PC-9 (cell line): ENCODE results near the gene C7.

Experiments used
- EZH2 ChIP-seq: fragments of 200-600 bp; sonication (generic); IDR thresholded peaks from 2 replicates; pipeline ENCODE4 v1.8.0; 2017; ENCODE audit warnings: antibody characterized with exemption, low read depth
- TF ChIP-seq, protein P1 (sequence below): fragments of 200-600 bp; sonication (generic); conservative IDR thresholded peaks from 2 replicates; pipeline ENCODE4 v1.6.1; 2017; ENCODE audit warnings: mixed run types, antibody characterized with exemption, mild to moderate bottlenecking, moderate library complexity

GRCh38 chr5:40904994-40905306 is 4.3 kb upstream of the C7 start:
- TF ChIP-seq, protein P1, sequence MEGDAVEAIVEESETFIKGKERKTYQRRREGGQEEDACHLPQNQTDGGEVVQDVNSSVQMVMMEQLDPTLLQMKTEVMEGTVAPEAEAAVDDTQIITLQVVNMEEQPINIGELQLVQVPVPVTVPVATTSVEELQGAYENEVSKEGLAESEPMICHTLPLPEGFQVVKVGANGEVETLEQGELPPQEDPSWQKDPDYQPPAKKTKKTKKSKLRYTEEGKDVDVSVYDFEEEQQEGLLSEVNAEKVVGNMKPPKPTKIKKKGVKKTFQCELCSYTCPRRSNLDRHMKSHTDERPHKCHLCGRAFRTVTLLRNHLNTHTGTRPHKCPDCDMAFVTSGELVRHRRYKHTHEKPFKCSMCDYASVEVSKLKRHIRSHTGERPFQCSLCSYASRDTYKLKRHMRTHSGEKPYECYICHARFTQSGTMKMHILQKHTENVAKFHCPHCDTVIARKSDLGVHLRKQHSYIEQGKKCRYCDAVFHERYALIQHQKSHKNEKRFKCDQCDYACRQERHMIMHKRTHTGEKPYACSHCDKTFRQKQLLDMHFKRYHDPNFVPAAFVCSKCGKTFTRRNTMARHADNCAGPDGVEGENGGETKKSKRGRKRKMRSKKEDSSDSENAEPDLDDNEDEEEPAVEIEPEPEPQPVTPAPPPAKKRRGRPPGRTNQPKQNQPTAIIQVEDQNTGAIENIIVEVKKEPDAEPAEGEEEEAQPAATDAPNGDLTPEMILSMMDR, result peak; percentile 6; the same call in 1 of the 2 replicates
- TF ChIP-seq EZH2, result no peak
